PFSK-1 (cell line): ENCODE results near the gene MUC20.

Experiments
- FOXP2 ChIP-seq: optimal IDR thresholded peaks from 2 replicates; pipeline ENCODE3; 2011; ENCODE audit warnings: borderline replicate concordance, control low read depth, inconsistent platforms; ENCODE audit not compliant: insufficient read depth; ENCODE audit errors: extremely low read length, extremely low read depth
- POLR2AphosphoS5 ChIP-seq: IDR thresholded peaks from 2 replicates; pipeline ENCODE4 v1.6.1; 2012; ENCODE audit warnings: low read depth, mild to moderate bottlenecking, control low read depth, low read length, moderate library complexity
- SIN3A ChIP-seq: IDR thresholded peaks from 2 replicates; pipeline ENCODE4 v1.6.1; 2012; ENCODE audit warnings: mild to moderate bottlenecking, low read length, moderate library complexity, borderline replicate concordance; ENCODE audit not compliant: insufficient read depth
- TAF1 ChIP-seq: IDR thresholded peaks from 2 replicates; pipeline ENCODE4 v1.6.1; 2012; ENCODE audit warnings: low read length, control low read depth, borderline replicate concordance; ENCODE audit not compliant: insufficient read depth
- TF ChIP-seq, protein P1 (sequence below), 2 experiments: IDR thresholded peaks; 2 replicates each; pipeline versions ENCODE4 v1.6.1 to v1.8.0; 2011 to 2012; ENCODE audit warnings: low read depth in 2 of 2, low read length in 2 of 2, control low read depth in 1 of 2, inconsistent platforms in 1 of 2, mild to moderate bottlenecking in 1 of 2, moderate library complexity in 1 of 2; ENCODE audit not compliant: insufficient read depth in 1 of 2

The MUC20 gene

DNA sequence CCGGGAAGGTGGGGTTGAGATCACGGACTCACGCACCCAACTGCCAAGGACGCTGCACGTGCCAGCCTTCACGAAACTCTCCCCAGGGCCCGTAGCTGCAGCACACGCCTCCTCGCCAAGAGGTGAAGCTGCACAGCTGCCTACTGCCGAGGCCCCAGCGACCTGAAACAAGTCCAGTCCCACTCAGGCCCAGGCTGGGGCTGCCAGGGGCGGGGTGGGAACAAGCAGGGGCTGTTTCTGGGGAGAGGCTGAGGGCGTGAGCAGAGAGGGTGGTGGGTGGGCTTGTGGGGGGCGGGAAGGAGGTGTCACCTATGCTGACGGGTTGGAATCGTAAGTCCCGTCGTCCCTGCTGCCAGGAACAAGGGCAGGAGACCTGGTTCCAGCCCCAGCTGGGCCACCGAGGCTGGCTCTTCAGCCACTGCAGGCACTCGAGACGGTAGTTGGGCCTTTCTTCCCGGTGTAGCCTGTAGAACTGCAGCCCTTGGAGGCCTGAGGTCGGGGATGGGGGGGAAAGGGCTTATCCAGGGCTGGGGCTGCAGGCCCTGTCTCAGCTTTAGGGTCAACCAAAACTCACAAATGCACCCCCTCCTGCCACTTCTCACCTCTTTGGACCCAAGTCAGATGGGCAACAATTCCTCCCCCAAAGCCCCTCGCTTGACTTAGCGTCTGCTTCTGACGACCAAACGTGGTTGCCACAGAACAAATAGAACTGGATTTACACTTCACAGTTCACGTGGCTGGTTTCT lies 44.4 kb downstream of the MUC20 start:
- no peak for TF ChIP-seq SIN3A

DNA sequence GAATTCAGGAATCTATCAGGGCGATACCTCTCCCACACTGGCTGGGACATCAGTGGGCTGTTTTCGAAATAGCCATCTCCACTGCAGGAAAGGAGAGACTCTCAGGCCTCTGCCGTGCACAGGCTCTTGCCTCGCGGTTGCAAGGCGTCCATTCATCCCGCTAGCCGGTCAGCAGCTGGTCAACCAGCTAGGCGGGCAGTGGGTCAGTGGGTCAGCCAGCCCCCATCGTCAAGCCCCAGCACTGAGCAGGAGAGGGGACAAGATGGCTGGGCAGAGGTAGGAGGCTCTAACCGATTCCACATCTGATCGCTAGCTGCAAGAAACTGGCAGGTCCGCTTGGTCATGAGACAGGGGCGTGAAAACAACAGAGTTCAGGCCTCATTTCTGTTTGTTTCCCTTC lies 45.9 kb downstream of the MUC20 start:
- TF ChIP-seq TAF1, result no peak
- TF ChIP-seq SIN3A, result no peak
- no peak for TF ChIP-seq POLR2AphosphoS5
- no peak for TF ChIP-seq FOXP2
- TF ChIP-seq, protein P1, sequence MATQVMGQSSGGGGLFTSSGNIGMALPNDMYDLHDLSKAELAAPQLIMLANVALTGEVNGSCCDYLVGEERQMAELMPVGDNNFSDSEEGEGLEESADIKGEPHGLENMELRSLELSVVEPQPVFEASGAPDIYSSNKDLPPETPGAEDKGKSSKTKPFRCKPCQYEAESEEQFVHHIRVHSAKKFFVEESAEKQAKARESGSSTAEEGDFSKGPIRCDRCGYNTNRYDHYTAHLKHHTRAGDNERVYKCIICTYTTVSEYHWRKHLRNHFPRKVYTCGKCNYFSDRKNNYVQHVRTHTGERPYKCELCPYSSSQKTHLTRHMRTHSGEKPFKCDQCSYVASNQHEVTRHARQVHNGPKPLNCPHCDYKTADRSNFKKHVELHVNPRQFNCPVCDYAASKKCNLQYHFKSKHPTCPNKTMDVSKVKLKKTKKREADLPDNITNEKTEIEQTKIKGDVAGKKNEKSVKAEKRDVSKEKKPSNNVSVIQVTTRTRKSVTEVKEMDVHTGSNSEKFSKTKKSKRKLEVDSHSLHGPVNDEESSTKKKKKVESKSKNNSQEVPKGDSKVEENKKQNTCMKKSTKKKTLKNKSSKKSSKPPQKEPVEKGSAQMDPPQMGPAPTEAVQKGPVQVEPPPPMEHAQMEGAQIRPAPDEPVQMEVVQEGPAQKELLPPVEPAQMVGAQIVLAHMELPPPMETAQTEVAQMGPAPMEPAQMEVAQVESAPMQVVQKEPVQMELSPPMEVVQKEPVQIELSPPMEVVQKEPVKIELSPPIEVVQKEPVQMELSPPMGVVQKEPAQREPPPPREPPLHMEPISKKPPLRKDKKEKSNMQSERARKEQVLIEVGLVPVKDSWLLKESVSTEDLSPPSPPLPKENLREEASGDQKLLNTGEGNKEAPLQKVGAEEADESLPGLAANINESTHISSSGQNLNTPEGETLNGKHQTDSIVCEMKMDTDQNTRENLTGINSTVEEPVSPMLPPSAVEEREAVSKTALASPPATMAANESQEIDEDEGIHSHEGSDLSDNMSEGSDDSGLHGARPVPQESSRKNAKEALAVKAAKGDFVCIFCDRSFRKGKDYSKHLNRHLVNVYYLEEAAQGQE (IDR thresholded peaks at IDR 0.05; ENCODE audit: insufficient read depth in 1 of 2, low read depth in 2 of 2, low read length in 2 of 2), result no peak

DNA sequence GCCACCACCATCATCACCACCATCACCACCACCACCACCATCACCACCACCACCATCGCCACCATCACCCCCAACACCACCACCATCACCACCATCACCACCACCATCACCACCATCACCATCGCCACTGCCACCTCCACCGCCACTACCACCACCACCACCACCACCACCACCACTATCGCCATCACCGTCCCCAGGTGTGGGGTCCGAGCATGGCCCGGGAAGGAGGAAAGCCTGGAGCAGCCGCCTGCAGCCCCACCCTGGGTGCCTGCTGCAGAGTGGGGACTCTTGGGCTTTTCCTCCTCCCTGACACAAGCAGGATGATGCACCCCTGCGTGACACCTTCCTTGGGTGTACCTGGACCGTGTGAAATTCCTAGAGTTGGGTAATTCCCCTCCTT lies 47.0 kb downstream of the MUC20 start:
- TF ChIP-seq, protein P1 (IDR thresholded peaks at IDR 0.05; ENCODE audit: insufficient read depth in 1 of 2, low read depth in 2 of 2, low read length in 2 of 2), result no peak
- no peak for TF ChIP-seq TAF1
- TF ChIP-seq FOXP2, result no peak

DNA sequence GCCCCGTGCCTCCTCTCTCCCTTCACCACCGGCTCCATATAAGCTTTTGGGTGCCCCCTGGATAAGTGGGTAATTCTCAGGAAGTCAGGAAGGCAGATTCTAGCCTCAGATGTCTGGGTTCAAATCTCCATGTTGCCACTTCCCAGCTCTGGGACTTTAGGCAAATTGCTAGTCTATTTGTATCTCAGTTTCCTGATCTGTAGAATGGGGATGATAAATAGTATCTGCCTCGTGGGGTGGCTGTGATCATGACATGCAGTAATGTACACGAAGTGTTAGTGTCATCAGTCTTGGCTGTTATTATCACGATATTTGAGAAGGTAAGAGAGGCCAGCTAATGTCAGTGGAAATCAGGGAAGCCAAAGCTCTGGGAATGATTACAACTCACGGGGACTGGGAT lies 47.6 kb downstream of the MUC20 start:
- no peak for TF ChIP-seq POLR2AphosphoS5
- no peak for TF ChIP-seq TAF1
- no peak for TF ChIP-seq SIN3A

DNA sequence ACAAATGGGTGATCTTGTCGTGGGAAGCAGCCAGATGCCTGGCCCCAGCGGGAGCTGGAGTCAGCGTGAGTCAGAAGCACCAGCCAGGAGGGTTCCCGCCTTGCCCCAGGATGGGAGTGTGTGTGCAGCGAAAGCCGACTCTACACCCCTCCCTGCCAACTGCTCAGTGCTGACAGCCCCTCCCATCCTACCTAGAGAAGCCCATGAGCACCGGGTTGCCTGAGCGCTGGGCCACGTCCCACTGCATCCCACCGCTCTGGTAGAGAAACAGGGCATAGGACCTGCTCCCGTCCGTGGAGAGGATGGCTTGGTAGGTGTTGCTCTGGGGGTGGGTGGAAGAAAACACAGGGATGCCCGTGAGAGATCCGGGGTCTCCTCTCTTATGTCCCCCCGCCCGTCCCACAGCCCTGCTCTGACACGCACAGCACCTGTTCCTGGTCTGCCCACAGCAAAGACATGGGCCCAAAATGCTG lies 48.1 kb downstream of the MUC20 start:
- TF ChIP-seq TAF1 (no peak), SIN3A (no peak), POLR2AphosphoS5 (no peak), FOXP2 (no peak)
- TF ChIP-seq, protein P1 (IDR thresholded peaks at IDR 0.05; ENCODE audit: insufficient read depth in 1 of 2, low read depth in 2 of 2, low read length in 2 of 2), result no peak

DNA sequence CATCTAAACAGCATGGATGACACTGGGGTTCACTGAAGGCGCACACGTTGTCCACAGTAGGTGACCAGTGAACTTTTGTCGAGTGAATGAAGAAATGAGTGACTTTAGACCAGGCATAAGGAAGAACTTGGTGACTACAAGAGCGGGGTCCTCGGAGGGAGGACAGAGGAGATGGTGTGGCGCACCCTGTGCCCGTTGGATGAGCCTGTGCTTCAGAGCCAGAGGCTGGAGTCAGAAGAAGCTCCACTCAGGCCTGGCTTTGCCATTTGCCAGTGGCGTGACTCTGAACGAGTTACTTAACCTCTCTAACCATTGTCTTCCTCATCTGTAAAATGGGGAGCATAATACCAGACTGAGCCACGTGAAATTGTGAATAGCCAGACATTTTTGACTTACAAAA lies 48.8 kb downstream of the MUC20 start:
- TF ChIP-seq, protein P1 (IDR thresholded peaks at IDR 0.05; ENCODE audit: insufficient read depth in 1 of 2, low read depth in 2 of 2, low read length in 2 of 2), result no peak
- TF ChIP-seq POLR2AphosphoS5 (no peak), FOXP2 (no peak), TAF1 (no peak), SIN3A (no peak)
